CD14-positive monocyte (primary cell): ENCODE results near the gene CFAP107. TPM values are rescaled to one million over a fixed set of nuclear protein-coding genes. Genes with fewer than 3 reads are reported as not detected.
"Not testable (repeated sequence)": the region's sequence is repeated elsewhere in the genome, so short reads cannot be mapped to it uniquely, and the experiment has no call there.

Experiments used
- DNase-seq, 3 donors: peaks; one replicate each; pipeline ENCODE4 v3.0.0-alpha.2; 2011 to 2022
- H2AFZ ChIP-seq: 2 replicates; pipeline ENCODE4 v1.6.0; 2012; ENCODE audit warnings: mild to moderate bottlenecking, low read depth, low read length, inconsistent platforms; ENCODE audit not compliant: insufficient read depth, poor library complexity, severe bottlenecking
- H3K27ac ChIP-seq, 2 donors: 1 replicate in 1 of 2; 2 replicates in 1 of 2; pipeline ENCODE4 v1.5.1; 2012 to 2013; ENCODE audit warnings: low read length in 2 of 2, control low read depth in 1 of 2, inconsistent platforms in 1 of 2, low read depth in 1 of 2, mild to moderate bottlenecking in 1 of 2
- H3K27me3 ChIP-seq, 2 donors: one replicate each; pipeline versions ENCODE4 v1.6.0 to v1.6.1; 2011 to 2013; ENCODE audit warnings: low read length in 2 of 2; ENCODE audit not compliant: control insufficient read depth in 2 of 2, insufficient read depth in 2 of 2
- H3K36me3 ChIP-seq, 2 donors: replicated peaks in 1 of 2; 1 replicate in 1 of 2; 2 replicates in 1 of 2; pipeline versions ENCODE4 v1.5.1 to v1.6.1; 2012 to 2013; ENCODE audit warnings: low read length in 2 of 2, control low read depth in 1 of 2, inconsistent platforms in 1 of 2, mild to moderate bottlenecking in 1 of 2; ENCODE audit not compliant: insufficient read depth in 2 of 2, control insufficient read depth in 1 of 2
- H3K4me1 ChIP-seq, 2 donors: 1 replicate in 1 of 2; 2 replicates in 1 of 2; pipeline versions ENCODE4 v1.5.1 to v1.6.1; 2012 to 2013; ENCODE audit warnings: low read length in 2 of 2, control low read depth in 1 of 2, inconsistent platforms in 1 of 2, mild to moderate bottlenecking in 1 of 2, moderate library complexity in 1 of 2; ENCODE audit not compliant: insufficient read depth in 2 of 2, control insufficient read depth in 1 of 2
- H3K4me2 ChIP-seq: replicated peaks from 2 replicates; pipeline ENCODE3; 2012; ENCODE audit warnings: low read length, moderate library complexity, mild to moderate bottlenecking; ENCODE audit not compliant: poor library complexity, severe bottlenecking; ENCODE audit errors: extremely low read depth
- H3K4me3 ChIP-seq, 3 experiments: fragments of 200-600 bp in 1 of 3; sonication (generic) in 1 of 3; replicated peaks in 1 of 3; 1 replicate in 2 of 3; 2 replicates in 1 of 3; pipeline ENCODE4 v1.5.1; 2011 to 2013; ENCODE audit warnings: low read length in 3 of 3, mild to moderate bottlenecking in 3 of 3, control low read depth in 2 of 3, low read depth in 2 of 3, inconsistent platforms in 1 of 3, moderate library complexity in 1 of 3
- H3K79me2 ChIP-seq: 2 replicates; pipeline ENCODE4 v1.6.0; 2012; ENCODE audit warnings: mild to moderate bottlenecking, control low read depth, inconsistent platforms, low read length, moderate library complexity; ENCODE audit not compliant: insufficient read depth
- H3K9ac ChIP-seq: 2 replicates; pipeline ENCODE4 v1.6.0; 2017; ENCODE audit warnings: low read length, mild to moderate bottlenecking; ENCODE audit not compliant: insufficient read depth, poor library complexity, severe bottlenecking
- H3K9me3 ChIP-seq, 2 donors: replicated peaks in 1 of 2; 1 replicate in 1 of 2; 2 replicates in 1 of 2; pipeline versions ENCODE4 v1.5.1 to v1.6.1; 2012 to 2013; ENCODE audit warnings: low read length in 2 of 2, control low read depth in 1 of 2; ENCODE audit not compliant: control insufficient read depth in 1 of 2, insufficient read depth in 1 of 2
- H4K20me1 ChIP-seq: 2 replicates; pipeline ENCODE4 v1.6.0; 2012; ENCODE audit warnings: mild to moderate bottlenecking, low read length, control low read depth, moderate library complexity; ENCODE audit not compliant: insufficient read depth
- H3K27ac Mint-ChIP-seq, 7 donors: one replicate each; pipeline ENCODE4 v1.8.0; 2020; ENCODE audit warnings: mild to moderate bottlenecking in 7 of 7, mixed read lengths in 7 of 7, moderate library complexity in 6 of 7, inconsistent platforms in 2 of 7
- H3K27me3 Mint-ChIP-seq, 3 donors: one replicate each; pipeline ENCODE4 v1.8.0; 2021 to 2022; ENCODE audit warnings: low read depth in 3 of 3, mild to moderate bottlenecking in 3 of 3, mixed read lengths in 3 of 3, moderate library complexity in 3 of 3, inconsistent platforms in 1 of 3
- H3K36me3 Mint-ChIP-seq, 2 donors: one replicate each; pipeline ENCODE4 v1.8.0; 2020; ENCODE audit warnings: mixed read lengths in 2 of 2, inconsistent platforms in 1 of 2, mild to moderate bottlenecking in 1 of 2
- H3K4me1 Mint-ChIP-seq: one replicate; pipeline ENCODE4 v1.8.0; 2020; ENCODE audit warnings: mild to moderate bottlenecking, mixed read lengths
- H3K4me3 Mint-ChIP-seq, 2 donors: one replicate each; pipeline ENCODE4 v1.8.0; 2020; ENCODE audit warnings: mild to moderate bottlenecking in 2 of 2, mixed read lengths in 2 of 2, moderate library complexity in 1 of 2
- H3K9me3 Mint-ChIP-seq, 7 donors: one replicate each; pipeline ENCODE4 v1.8.0; 2020 to 2022; ENCODE audit warnings: mixed read lengths in 7 of 7, mild to moderate bottlenecking in 6 of 7, moderate library complexity in 6 of 7, inconsistent platforms in 2 of 7
- WGBS: methylation state at CpG from one replicate; pipeline ENCODE4 v1.1.5; 2013; ENCODE audit warnings: missing lambda C conversion rate; ENCODE audit not compliant: insufficient coverage; 5-methylcytosine and 5-hydroxymethylcytosine counted together
- intact Hi-C, 2 donors: fragments of 100-400 bp; cut with micrococcal nuclease; formaldehyde crosslinking; loops; one replicate each; pipeline versions ENCODE4 v1.15.0 to v1.15.1; 2023
- polyA plus RNA-seq, 3 donors: library from polyadenylated mRNA; depleted of rRNA in 1 of 3; unstranded in 2 of 3; stranded (reverse) in 1 of 3; fragments of 300-500 nt in 2 of 3; fragments of >200 nt in 1 of 3; fragmentation: Illumina TruSeq in 2 of 3; gene quantifications; 1 replicate in 2 of 3; 2 replicates in 1 of 3; pipeline ENCODE4 v1.2.3, GENCODE V29; 2012 to 2021
- TF ChIP-seq, protein P1 (sequence below): fragments of 200-600 bp; IDR thresholded peaks from one replicate; pipeline ENCODE4 v1.8.0; 2022; ENCODE audit warnings: antibody characterized with exemption, mild to moderate bottlenecking

The CFAP107 gene
- polyA plus RNA-seq, 3 donors = not detected

DNA sequence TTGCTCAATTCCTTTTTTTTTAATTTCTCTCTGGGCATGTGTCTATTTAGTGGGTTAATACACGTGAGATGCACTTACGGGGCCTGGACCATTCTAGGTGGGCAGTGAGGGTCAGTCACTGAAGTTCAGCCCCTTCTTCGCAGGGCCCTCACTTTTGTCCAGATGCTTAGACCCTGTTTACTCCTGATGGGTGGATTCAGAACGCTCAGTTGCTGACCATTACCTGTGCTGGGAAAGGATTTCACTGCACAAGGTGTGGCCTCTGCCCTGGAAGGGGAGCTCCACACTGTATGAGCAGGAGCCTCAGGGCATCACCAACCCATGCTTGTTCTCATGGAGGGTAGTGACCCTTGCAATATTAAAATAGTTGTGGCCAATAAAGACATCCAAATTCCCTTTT is 32.1 kb downstream of the CFAP107 start:
- no peak for DNase-seq
- no peak overlapping the region for H2AFZ ChIP-seq
- H3K36me3 ChIP-seq = no peaks in the 10 kb centered on the region
- Mint-ChIP-seq H3K27ac (no peak overlapping the region), H3K4me3 (no peak overlapping the region), H3K9me3 (peaks cover 0 to 7% (median under 1%) of the 10 kb centered on the region in 7 donors), H3K27me3 (peaks cover 2 to 5% (median 3%) of the 10 kb centered on the region in 3 donors), H3K36me3 (no peaks in the 10 kb centered on the region), H3K4me1 (no peaks in the 10 kb centered on the region)
- peaks cover 0 to under 1% of the 10 kb centered on the region in 2 donors for H3K9me3 ChIP-seq
- WGBS = 88% methylated on average over 4 of the region's 4 CpGs
- no peak overlapping the region for H3K4me3 ChIP-seq
- TF ChIP-seq, protein P1, sequence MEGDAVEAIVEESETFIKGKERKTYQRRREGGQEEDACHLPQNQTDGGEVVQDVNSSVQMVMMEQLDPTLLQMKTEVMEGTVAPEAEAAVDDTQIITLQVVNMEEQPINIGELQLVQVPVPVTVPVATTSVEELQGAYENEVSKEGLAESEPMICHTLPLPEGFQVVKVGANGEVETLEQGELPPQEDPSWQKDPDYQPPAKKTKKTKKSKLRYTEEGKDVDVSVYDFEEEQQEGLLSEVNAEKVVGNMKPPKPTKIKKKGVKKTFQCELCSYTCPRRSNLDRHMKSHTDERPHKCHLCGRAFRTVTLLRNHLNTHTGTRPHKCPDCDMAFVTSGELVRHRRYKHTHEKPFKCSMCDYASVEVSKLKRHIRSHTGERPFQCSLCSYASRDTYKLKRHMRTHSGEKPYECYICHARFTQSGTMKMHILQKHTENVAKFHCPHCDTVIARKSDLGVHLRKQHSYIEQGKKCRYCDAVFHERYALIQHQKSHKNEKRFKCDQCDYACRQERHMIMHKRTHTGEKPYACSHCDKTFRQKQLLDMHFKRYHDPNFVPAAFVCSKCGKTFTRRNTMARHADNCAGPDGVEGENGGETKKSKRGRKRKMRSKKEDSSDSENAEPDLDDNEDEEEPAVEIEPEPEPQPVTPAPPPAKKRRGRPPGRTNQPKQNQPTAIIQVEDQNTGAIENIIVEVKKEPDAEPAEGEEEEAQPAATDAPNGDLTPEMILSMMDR = no peak
- no peak overlapping the region for H3K9ac ChIP-seq
- H3K79me2 ChIP-seq = no peaks in the 10 kb centered on the region
- no peaks in the 10 kb centered on the region for H3K27me3 ChIP-seq
- no peaks in the 10 kb centered on the region for H4K20me1 ChIP-seq
- no peak overlapping the region for H3K4me2 ChIP-seq
- H3K27ac ChIP-seq = no peak overlapping the region
- no peaks in the 10 kb centered on the region for H3K4me1 ChIP-seq
- intact Hi-C loops = no loop called here

DNA sequence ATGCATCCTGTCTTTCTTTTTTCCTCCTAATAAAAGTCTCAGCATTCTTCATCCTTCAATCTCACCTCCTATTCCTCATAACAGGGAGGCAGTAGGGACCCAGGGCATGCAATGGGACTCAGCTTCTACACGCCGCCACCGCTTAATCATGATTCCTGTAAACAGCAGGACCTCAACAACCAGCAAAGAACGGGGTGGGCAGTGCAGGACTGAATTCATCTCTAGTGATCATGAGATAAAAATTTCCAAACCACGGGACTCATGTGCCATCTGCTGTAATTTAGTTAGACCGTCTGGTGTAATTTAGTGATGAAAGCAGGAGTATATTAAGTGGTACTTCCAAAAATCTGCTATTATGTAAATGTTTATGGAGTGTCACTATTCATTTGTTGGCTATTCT is 32.9 kb downstream of the CFAP107 start:
- Histone ChIP-seq H3K27me3 (no peaks in the 10 kb centered on the region), H3K4me2 (no peak overlapping the region), H3K79me2 (no peaks in the 10 kb centered on the region), H2AFZ (no peak overlapping the region), H3K4me1 (no peaks in the 10 kb centered on the region), H3K27ac (no peak overlapping the region), H3K9me3 (peaks cover 3 to 6% of the 10 kb centered on the region in 2 donors), H3K9ac (no peak overlapping the region), H3K36me3 (no peaks in the 10 kb centered on the region), H4K20me1 (no peaks in the 10 kb centered on the region), H3K4me3 (no peak overlapping the region)
- no peak for DNase-seq
- no peak overlapping the region for H3K4me3 Mint-ChIP-seq
- intact Hi-C loops = no loop called here
- peaks cover 0 to 12% (median 4%) of the 10 kb centered on the region in 7 donors for H3K9me3 Mint-ChIP-seq
- no peaks in the 10 kb centered on the region for H3K4me1 Mint-ChIP-seq
- H3K27ac Mint-ChIP-seq = no peak overlapping the region
- TF ChIP-seq, protein P1 = no peak
- no peaks in the 10 kb centered on the region for H3K36me3 Mint-ChIP-seq
- 100% methylated on average over 1 of the region's 6 CpGs for WGBS
- H3K27me3 Mint-ChIP-seq = peaks cover 2 to 5% (median 3%) of the 10 kb centered on the region in 3 donors

DNA sequence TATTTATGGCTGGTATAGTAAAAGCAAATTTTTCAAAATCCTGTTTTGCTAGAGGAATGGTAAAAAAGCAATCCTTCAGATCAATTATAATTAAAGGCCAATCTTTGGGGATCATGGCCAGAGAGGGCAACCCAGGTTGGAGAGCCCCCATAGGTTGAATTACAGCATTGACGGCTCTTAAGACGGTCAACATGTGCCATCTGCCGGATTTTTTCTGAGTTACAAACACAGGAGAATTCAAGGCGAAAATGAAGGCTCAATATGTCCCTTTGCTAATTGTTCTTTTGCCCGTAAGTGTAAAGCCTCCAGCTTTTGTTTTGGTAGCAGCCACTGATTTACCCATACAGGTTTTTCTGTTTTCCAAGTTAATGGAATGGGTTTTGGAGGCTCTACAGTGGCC is 35.5 kb downstream of the CFAP107 start:
- H3K36me3 ChIP-seq, H3K9ac ChIP-seq, intact Hi-C loops, DNase-seq, H3K27me3 ChIP-seq, H3K4me1 ChIP-seq, H3K36me3 Mint-ChIP-seq, H3K4me1 Mint-ChIP-seq, H3K79me2 ChIP-seq, H3K4me3 Mint-ChIP-seq, H3K4me2 ChIP-seq, H4K20me1 ChIP-seq, H3K27me3 Mint-ChIP-seq, H3K4me3 ChIP-seq, H3K27ac Mint-ChIP-seq, H3K27ac ChIP-seq, H2AFZ ChIP-seq: not testable (repeated sequence)
- H3K9me3 Mint-ChIP-seq = peaks cover 6 to 33% (median 23%) of the 10 kb centered on the region in 7 donors
- H3K9me3 ChIP-seq = peaks cover 15 to 23% of the 10 kb centered on the region in 2 donors
- WGBS = no CpG with 5 or more reads among the region's 5 CpGs
